Measurements from ENCODE around the gene DHRSX. TPM values are rescaled to one million over a fixed set of nuclear protein-coding genes. Genes with fewer than 3 reads are reported as not detected.

The DHRSX gene
- total and polyA plus RNA-seq, 2 of the 8 experiments (the other 6 are each of a cell fraction or from before 2014, with no cell fraction given), result 35.1 to 43.4 TPM

- TF ChIP-seq EGR1 (IDR thresholded peaks at IDR 0.05; ENCODE audit: borderline replicate concordance, low read depth, low read length), result no peak
- TF ChIP-seq RBBP5 (IDR thresholded peaks at IDR 0.05; ENCODE audit: borderline replicate concordance, low read depth, low read length), result no peak
Measured at GRCh38 chrX:2497961-2498780, 2.6 kb downstream of the DHRSX start (continued).
